SK-N-MC (cell line): ENCODE measurements around the gene WIZ.

ENCODE experiments used
- EZH2 ChIP-seq: fragments of 200-600 bp; sonication (generic); IDR thresholded peaks from one replicate; pipeline ENCODE4 v1.6.1; 2017; ENCODE audit warnings: antibody characterized with exemption
- FOXP2 ChIP-seq: optimal IDR thresholded peaks from 2 replicates; pipeline ENCODE3; 2011; ENCODE audit warnings: mild to moderate bottlenecking, moderate library complexity; ENCODE audit not compliant: insufficient read depth; ENCODE audit errors: extremely low read length, control extremely low read depth
- POLR2AphosphoS5 ChIP-seq: IDR thresholded peaks from 2 replicates; pipeline ENCODE4 v1.6.1; 2012; ENCODE audit warnings: mild to moderate bottlenecking, low read depth, low read length, borderline replicate concordance

DNA sequence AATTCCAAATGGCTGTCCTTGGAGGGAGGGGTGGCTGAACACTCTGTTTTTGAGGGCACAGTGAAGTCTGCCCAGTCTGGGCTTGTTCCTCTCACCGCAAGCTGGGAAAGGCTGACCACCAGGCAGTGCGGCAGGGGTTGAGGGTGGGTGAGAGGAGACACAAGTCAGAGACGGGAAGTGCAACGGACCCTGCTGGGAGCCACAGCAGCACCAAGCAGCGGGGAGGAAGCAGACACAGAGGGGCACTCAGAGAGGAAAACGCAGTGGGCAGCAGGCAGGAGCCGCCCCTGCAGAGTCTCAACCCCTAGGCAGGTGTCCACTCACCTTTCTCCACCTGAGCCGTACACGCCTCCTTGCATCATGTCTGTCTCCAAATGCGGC lies 46.6 kb downstream of the WIZ start:
- TF ChIP-seq POLR2AphosphoS5: no peak
- no peak for TF ChIP-seq EZH2
- TF ChIP-seq FOXP2: no peak
